SU-DHL-6 (cell line): ENCODE data around the gene ACSS1.

Experiments used
- EZH2phosphoT487 ChIP-seq: fragments of 200-600 bp; sonication (generic), shearing (Covaris generic); conservative IDR thresholded peaks from 2 replicates; pipeline ENCODE4 v1.6.1; 2018; ENCODE audit warnings: mild to moderate bottlenecking, antibody characterized with exemption, low read length, moderate library complexity, mixed read lengths
- TF ChIP-seq, protein P1 (sequence below): fragments of 200-600 bp; sonication (generic); IDR thresholded peaks from one replicate; pipeline ENCODE4 v1.5.1; 2017; ENCODE audit warnings: antibody characterized with exemption, mild to moderate bottlenecking, low read length, moderate library complexity; ENCODE audit not compliant: insufficient read depth, poor library complexity, severe bottlenecking

DNA sequence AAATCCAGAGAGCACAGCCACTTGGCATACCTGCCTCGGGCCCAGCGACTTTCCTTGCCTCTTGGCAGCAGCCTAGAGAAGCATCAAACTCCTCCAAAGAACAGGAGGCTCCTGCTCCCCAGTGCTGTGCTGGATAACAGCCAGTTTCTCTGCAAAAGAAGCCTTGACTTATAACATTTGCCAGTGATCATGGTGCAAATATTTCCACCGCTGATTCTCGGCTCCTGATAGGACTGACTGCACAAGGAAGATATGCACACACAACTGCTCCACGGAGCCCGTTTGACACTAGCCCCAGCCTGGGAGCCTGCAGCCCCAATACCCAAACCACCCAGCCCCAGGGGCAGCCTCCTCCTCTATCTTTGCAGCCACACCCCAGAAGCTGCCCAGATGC, 17.5 kb downstream of the ACSS1 start:
- TF ChIP-seq, protein P1, sequence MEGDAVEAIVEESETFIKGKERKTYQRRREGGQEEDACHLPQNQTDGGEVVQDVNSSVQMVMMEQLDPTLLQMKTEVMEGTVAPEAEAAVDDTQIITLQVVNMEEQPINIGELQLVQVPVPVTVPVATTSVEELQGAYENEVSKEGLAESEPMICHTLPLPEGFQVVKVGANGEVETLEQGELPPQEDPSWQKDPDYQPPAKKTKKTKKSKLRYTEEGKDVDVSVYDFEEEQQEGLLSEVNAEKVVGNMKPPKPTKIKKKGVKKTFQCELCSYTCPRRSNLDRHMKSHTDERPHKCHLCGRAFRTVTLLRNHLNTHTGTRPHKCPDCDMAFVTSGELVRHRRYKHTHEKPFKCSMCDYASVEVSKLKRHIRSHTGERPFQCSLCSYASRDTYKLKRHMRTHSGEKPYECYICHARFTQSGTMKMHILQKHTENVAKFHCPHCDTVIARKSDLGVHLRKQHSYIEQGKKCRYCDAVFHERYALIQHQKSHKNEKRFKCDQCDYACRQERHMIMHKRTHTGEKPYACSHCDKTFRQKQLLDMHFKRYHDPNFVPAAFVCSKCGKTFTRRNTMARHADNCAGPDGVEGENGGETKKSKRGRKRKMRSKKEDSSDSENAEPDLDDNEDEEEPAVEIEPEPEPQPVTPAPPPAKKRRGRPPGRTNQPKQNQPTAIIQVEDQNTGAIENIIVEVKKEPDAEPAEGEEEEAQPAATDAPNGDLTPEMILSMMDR: no peak
- TF ChIP-seq EZH2phosphoT487: no peak
